HepG2 (cell line): ENCODE results near the gene HMGN1. TPM values are rescaled to one million over a fixed set of nuclear protein-coding genes. Genes with fewer than 3 reads are reported as not detected.

ENCODE experiments used
- ATAC-seq: fragments of 200-7000 bp; cut with Tn5 transposase; 3 replicates; pipeline ENCODE4 v1.9.1; 2020; ENCODE audit warnings: mild to moderate bottlenecking, moderate library complexity
- BruUV-seq: library from RNA; stranded (reverse); fragments of 400-500 nt; replicated peaks from 2 replicates; lab custom pipeline; 2021; lab: Mats Ljungman, UMichigan
- CTCF ChIA-PET: fragments of 300-600 bp; formaldehyde crosslinking; extraction: SDS; loops from one replicate; lab custom pipeline; 2021; ENCODE audit warnings: low total read pairs, inconsistent platforms, low intra/inter-chr PET ratio; lab: Yijun Ruan, JAX
- POLR2A ChIA-PET: fragments of 350-600 bp; sonication (Branson Sonifier 250); formaldehyde crosslinking; loops from one replicate; lab custom pipeline; 2020; ENCODE audit warnings: antibody characterized with exemption, inconsistent platforms; lab: Yijun Ruan, JAX
- DNase-seq: peaks from one replicate; pipeline ENCODE4 v3.0.0-alpha.2; 2015; ENCODE audit warnings: low spot score
- FAIRE-seq: peaks from 3 replicates; lab custom pipeline; 2011; peaks lifted over from hg19 to GRCh38; lab: Jason Lieb, UNC
- H2AFZ ChIP-seq: one replicate; pipeline ENCODE4 v1.6.1; 2011; ENCODE audit warnings: low read length, inconsistent platforms
- H3K27ac ChIP-seq: fragments of 300-600 bp; 3 replicates; pipeline ENCODE4 v1.8.0; 2011; ENCODE audit warnings: mixed run types, mild to moderate bottlenecking, mixed read lengths, low read length, inconsistent platforms; ENCODE audit not compliant: insufficient read depth; ENCODE audit errors: extremely low read length
- H3K27me3 ChIP-seq, 2 experiments: fragments of 200-600 bp in 1 of 2; 2 replicates in 1 of 2; 3 replicates in 1 of 2; pipeline versions ENCODE4 v1.6.0 to v1.8.0; 2011; ENCODE audit warnings: low read length in 2 of 2, mild to moderate bottlenecking in 2 of 2, moderate library complexity in 2 of 2, inconsistent platforms in 1 of 2; ENCODE audit not compliant: insufficient read depth in 2 of 2, control insufficient read depth in 1 of 2
- H3K36me3 ChIP-seq, 2 experiments: fragments of 200-600 bp in 1 of 2; replicated peaks in 1 of 2; 2 replicates in 1 of 2; 3 replicates in 1 of 2; pipeline versions ENCODE4 v1.5.1 to v1.8.0; 2011; ENCODE audit warnings: low read length in 2 of 2, inconsistent platforms in 1 of 2; ENCODE audit not compliant: insufficient read depth in 2 of 2, control insufficient read depth in 1 of 2
- H3K4me1 ChIP-seq: 2 replicates; pipeline ENCODE4 v1.5.1; 2012; ENCODE audit warnings: low read length, inconsistent platforms; ENCODE audit not compliant: insufficient read depth
- H3K4me2 ChIP-seq: 2 replicates; pipeline ENCODE4 v1.6.0; 2011; ENCODE audit warnings: low read depth, low read length, inconsistent platforms
- H3K4me3 ChIP-seq, 3 experiments: fragments of 200-600 bp in 1 of 3; sonication (generic), shearing (Covaris generic) in 1 of 3; replicated peaks in 1 of 3; 2 replicates each; pipeline ENCODE4 v1.5.1; 2011 to 2016; ENCODE audit warnings: low read length in 3 of 3, inconsistent platforms in 2 of 3, low read depth in 2 of 3, mild to moderate bottlenecking in 2 of 3, control low read depth in 1 of 3, mixed read lengths in 1 of 3; ENCODE audit not compliant: insufficient read depth in 1 of 3
- H3K79me2 ChIP-seq: one replicate; pipeline ENCODE4 v1.6.1; 2011; ENCODE audit warnings: low read length, inconsistent platforms; ENCODE audit not compliant: insufficient read depth
- H3K9ac ChIP-seq: 2 replicates; pipeline ENCODE4 v1.6.0; 2011; ENCODE audit warnings: mild to moderate bottlenecking, low read depth, low read length, inconsistent platforms; ENCODE audit not compliant: insufficient read depth
- H3K9me3 ChIP-seq: 2 replicates; pipeline ENCODE4 v1.5.1; 2012; ENCODE audit warnings: mild to moderate bottlenecking, low read length
- H4K20me1 ChIP-seq: 2 replicates; pipeline ENCODE4 v1.6.0; 2011; ENCODE audit warnings: inconsistent platforms, mild to moderate bottlenecking, low read length, moderate library complexity; ENCODE audit not compliant: insufficient read depth
- MEF2D ChIP-seq: sonication (generic); formaldehyde crosslinking; IDR thresholded peaks from 2 replicates; pipeline ENCODE4 v1.5.1; 2020; ENCODE audit warnings: mild to moderate bottlenecking, missing genetic modification reagents
- MEIS2 ChIP-seq: sonication (generic); formaldehyde crosslinking; IDR thresholded peaks from 2 replicates; pipeline ENCODE4 v1.9.0; 2021; ENCODE audit warnings: mild to moderate bottlenecking, missing genetic modification reagents
- PITX1 ChIP-seq: sonication (generic); formaldehyde crosslinking; IDR thresholded peaks from 2 replicates; pipeline ENCODE4 v1.5.1; 2020; ENCODE audit warnings: mild to moderate bottlenecking, missing genetic modification reagents
- POLR2G ChIP-seq: fragments of 200-400 bp; formaldehyde crosslinking; IDR thresholded peaks from 2 replicates; pipeline ENCODE4 v1.6.1; 2018; ENCODE audit warnings: mild to moderate bottlenecking, low read depth, low read length, moderate library complexity
- ZNF550 ChIP-seq: sonication (generic); formaldehyde crosslinking; IDR thresholded peaks from 2 replicates; pipeline ENCODE4 v1.4.0; 2020; ENCODE audit warnings: mild to moderate bottlenecking, missing genetic modification reagents, borderline replicate concordance
- ZNF639 ChIP-seq: conservative IDR thresholded peaks from 2 replicates; pipeline ENCODE4 v1.6.1; 2018; ENCODE audit warnings: missing genetic modification reagents
- ZNF670 ChIP-seq: sonication (generic); formaldehyde crosslinking; IDR thresholded peaks from 2 replicates; pipeline ENCODE4 v1.8.0; 2022; ENCODE audit warnings: mild to moderate bottlenecking, missing genetic modification reagents, borderline replicate concordance
- ZNF850 ChIP-seq: sonication (generic); formaldehyde crosslinking; conservative IDR thresholded peaks from 2 replicates; pipeline ENCODE4 v1.9.0; 2021; ENCODE audit warnings: mild to moderate bottlenecking, missing genetic modification reagents
- WGBS: methylation state at CpG from one replicate; pipeline ENCODE4 v1.1.6; 2017; ENCODE audit warnings: low lambda C conversion rate; 5-methylcytosine and 5-hydroxymethylcytosine counted together
- in situ Hi-C: cut with HindIII; loops from 2 replicates; pipeline ENCODE4 v1.10.0; 2017; ENCODE audit warnings: low pct_unique_long_range_greater_than_20kb; ENCODE audit not compliant: extremely low pct_ligation_motif_present
- intact Hi-C: fragments of 100-400 bp; cut with micrococcal nuclease; formaldehyde crosslinking; loops from one replicate; pipeline ENCODE4 v1.10.0; 2022; ENCODE audit not compliant: unreplicated experiment
- polyA plus RNA-seq, 8 experiments: library from polyadenylated mRNA; depleted of rRNA in 3 of 8; stranded (reverse) in 7 of 8; unstranded in 1 of 8; fragments of >200 nt; fragmentation: Illumina TruSeq in 4 of 8; extraction: Trizol in 4 of 8; gene quantifications; 2 replicates each; pipeline versions ENCODE4 v1.2.1 to v1.2.3, GENCODE V29; 2011 to 2016; ENCODE audit warnings: low read depth in 4 of 8, missing spikeins in 1 of 8, mixed read lengths in 1 of 8; ENCODE audit not compliant: insufficient read depth in 1 of 8
- total RNA-seq, 5 experiments: library from RNA; depleted of rRNA; stranded (reverse); fragments of >200 nt; fragmentation: Illumina TruSeq; extraction: Trizol; gene quantifications; 2 replicates each; pipeline ENCODE4 v1.2.3, GENCODE V29; 2016; ENCODE audit warnings: low read depth in 1 of 5
- TF ChIP-seq, protein P1 (sequence below): sonication (generic); formaldehyde crosslinking; IDR thresholded peaks from 2 replicates; pipeline ENCODE4 v1.5.0; 2020; ENCODE audit warnings: mild to moderate bottlenecking, low read depth, missing genetic modification reagents, borderline replicate concordance

Gene HMGN1
- total and polyA plus RNA-seq, 2 of the 13 experiments (the other 11 are each of a cell fraction or from before 2014, with no cell fraction given): 104 to 286 TPM

GRCh38 chr21:39375446-39375845 is 26.6 kb upstream of the HMGN1 start:
- ATAC-seq: no peak
- CTCF ChIA-PET: no interaction called here

More at GRCh38 chr21:39375446-39375845, 26.6 kb upstream of the HMGN1 start:
- peaks cover 34% of the 10 kb centered on the region for H3K4me1 ChIP-seq
- FAIRE-seq (no peak), DNase-seq (no peak)
- H2AFZ ChIP-seq: no peak overlapping the region
- H3K79me2 ChIP-seq: no peaks in the 10 kb centered on the region
- no peaks in the 10 kb centered on the region for H3K36me3 ChIP-seq
- no TSS peak for BruUV-seq
- intact Hi-C loops: no loop called here
- H3K4me3 ChIP-seq: no peak overlapping the region
- no peaks in the 10 kb centered on the region for H3K9me3 ChIP-seq
- H3K27me3 ChIP-seq: no peaks in the 10 kb centered on the region; a peak in 1 of 5 replicates
- no peak overlapping the region for H3K9ac ChIP-seq
- no peak for TF ChIP-seq ZNF670 (CRISPR knock-in tag)
- TF ChIP-seq PITX1 (CRISPR knock-in tag): no peak
- TF ChIP-seq, protein P1, sequence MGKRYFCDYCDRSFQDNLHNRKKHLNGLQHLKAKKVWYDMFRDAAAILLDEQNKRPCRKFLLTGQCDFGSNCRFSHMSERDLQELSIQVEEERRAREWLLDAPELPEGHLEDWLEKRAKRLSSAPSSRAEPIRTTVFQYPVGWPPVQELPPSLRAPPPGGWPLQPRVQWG (CRISPR knock-in tag): no peak
- TF ChIP-seq MEF2D (CRISPR knock-in tag): no peak
- no peak for TF ChIP-seq POLR2G
- TF ChIP-seq ZNF850 (CRISPR knock-in tag): no peak
- TF ChIP-seq ZNF550: no peak
- TF ChIP-seq ZNF639 (CRISPR knock-in tag): no peak
- no peak for TF ChIP-seq MEIS2 (CRISPR knock-in tag)
- no peaks in the 10 kb centered on the region for H4K20me1 ChIP-seq
- in situ Hi-C loops: no loop called here
- no peak overlapping the region for H3K4me2 ChIP-seq
- POLR2A ChIA-PET: interaction anchor here (1.2 to 1.5 kb wide), 2 partner anchors 9 to 28 kb away, joined by 4 to 6 read pairs; no protein-coding TSS in a partner anchor
- WGBS: 41% methylated on average over 2 of the region's 2 CpGs
- H3K27ac ChIP-seq: no peak overlapping the region
